ENCODE results near the gene DSEL. TPM values are rescaled to one million over a fixed set of nuclear protein-coding genes. Genes with fewer than 3 reads are reported as not detected.
A peak's percentile ranks its signal among the peaks of the same experiment; 100 is the strongest.

DSEL gene
- total RNA-seq, result 5.7 and 7.3 TPM in 2 replicates

- peak; percentile 96 to 97 for DNase-seq (ENCODE audit: low read depth in 2 of 2)
Measured at GRCh38 chr18:67516539-67517443, at the start of gene DSEL. DSEL (minus strand) TSS chr18:67516720; CDS start chr18:67514608, 2,112 bp downstream.

DNA sequence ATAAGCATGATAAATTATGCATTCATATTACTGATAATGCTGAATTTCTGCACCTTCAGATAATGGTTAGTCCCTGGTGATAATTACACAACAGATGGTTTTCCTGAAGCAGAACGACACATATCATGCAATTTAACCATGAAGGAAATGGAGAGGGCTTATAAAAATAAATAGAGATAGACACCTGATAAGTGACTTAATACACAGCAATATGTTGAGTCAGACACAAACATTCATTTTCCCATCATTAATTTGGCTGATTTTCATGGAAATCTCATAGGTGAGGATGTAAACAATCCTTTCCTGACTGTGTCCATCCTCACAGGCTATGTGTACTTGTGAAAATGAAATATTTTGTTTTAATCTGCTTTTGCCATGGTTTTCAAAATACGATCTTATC, 36.9 kb upstream of the DSEL start:
- DNase-seq (ENCODE audit: low read depth in 2 of 2), result peak; percentile 44 to 76

GRCh38 chr18:67550872-67551520, 34.5 kb upstream of the DSEL start:
- DNase-seq (ENCODE audit: low read depth in 2 of 2), result no peak

DNA sequence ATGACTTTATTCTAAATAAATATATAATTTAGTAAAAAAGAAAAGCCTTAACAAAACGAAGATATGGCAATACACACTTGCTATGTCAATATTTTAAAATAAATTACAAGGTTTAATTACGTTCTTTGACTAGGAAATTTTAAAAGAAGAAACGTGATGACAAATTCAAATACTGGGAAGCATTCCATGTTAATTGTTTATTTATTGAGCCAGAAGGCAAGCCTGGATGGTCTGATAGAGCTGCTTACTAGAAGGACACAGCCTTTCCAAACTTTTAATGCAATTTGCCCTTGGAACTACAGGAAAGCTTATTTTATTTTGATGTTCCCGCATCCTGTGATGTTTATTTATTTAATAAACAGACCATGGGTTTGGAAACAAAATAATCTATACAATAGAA, 33.4 kb upstream of the DSEL start:
- DNase-seq (ENCODE audit: low read depth in 2 of 2), result no peak

- DNase-seq (ENCODE audit: low read depth in 2 of 2), result no peak
Measured at GRCh38 chr18:67545681-67546080, 29.2 kb upstream of the DSEL start.

- DNase-seq (ENCODE audit: low read depth in 2 of 2), result no peak
Measured at GRCh38 chr18:67540559-67540958, 24.0 kb upstream of the DSEL start.

DNA sequence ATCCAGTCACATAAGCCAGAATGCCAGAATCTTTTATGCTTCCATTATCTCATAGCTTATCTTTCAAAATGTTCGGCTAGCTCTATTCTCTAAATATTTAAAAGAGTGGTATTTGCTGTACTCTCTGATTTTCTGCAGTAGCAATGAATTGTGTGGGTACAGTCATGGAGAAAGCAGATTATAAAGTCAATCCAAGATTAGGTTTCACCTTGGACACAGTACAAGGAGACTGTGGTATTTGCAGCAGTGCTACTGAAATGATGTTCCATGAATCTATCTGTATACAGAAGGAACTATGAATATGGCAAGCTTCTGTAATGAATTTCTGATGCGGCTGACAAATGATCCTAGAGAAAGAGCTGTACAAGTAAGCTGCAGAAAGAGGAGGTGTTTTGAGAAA, 15.4 kb upstream of the DSEL start:
- no peak for DNase-seq (ENCODE audit: low read depth in 2 of 2)

DNA sequence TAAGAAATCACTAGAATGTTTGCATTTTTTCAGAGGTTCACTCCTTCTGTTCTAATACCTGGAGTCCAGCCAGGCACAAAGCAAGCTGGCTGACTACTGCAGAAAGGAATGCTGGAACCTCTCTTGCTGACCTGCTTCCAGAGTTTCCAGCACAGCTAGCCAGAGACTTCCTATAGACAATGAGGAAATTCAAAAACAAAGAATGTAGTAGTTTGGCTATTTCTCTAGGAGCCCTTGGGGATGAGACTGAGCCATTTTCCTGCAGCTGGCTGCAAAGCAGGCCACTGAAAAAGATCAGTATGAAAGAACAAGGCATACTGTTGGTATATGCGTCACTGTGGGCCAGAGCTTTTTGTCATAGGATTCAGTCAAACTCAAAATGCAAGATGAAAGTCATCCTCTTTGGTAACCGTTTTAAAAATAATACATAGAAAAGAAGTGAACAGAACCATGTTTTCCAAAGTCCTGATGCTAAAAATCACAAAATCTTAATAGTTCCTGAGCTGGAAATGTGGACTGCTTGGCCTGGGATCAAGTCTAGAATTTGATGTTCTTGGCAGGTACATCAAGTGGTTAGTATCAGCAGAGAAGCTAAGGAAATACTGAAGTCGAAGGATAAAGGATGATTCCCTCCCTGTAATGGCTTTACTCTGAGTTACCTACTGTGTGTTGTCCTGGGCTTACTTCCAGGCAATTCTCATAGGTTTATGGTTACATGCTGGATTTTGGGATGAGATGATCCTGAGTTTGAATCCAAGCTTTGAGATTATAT, 9.0 kb upstream of the DSEL start:
- DNase-seq (ENCODE audit: low read depth in 2 of 2), result peak; percentile 86 to 89

DNA sequence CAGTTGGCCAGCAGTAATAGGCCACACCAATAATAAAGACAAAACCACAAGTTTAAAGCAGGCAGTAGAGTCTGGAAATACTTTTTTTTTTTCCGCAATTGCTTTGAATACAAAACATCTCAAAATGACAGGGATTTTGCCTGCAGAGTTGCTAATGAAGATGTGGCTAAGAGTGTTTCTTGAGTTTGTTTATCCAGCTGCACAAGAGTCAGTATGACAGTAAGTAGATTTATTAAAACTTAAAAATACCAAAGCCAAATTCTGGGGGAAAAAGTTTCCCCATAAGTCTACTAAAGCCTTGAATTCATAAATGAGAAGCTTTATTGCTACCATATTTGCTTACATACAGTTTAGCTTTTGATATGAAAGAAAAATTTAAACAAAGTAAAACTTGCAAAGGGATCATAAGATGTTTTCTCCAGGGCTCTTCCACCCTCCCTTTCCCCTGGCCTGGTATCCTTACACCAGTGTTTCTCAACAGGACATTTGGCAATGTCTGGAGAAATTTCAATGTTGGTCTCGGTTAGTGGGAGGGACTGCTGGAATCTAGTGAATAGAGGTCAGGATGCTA, 3.9 kb upstream of the DSEL start:
- no peak for DNase-seq (ENCODE audit: low read depth in 2 of 2)

DNA sequence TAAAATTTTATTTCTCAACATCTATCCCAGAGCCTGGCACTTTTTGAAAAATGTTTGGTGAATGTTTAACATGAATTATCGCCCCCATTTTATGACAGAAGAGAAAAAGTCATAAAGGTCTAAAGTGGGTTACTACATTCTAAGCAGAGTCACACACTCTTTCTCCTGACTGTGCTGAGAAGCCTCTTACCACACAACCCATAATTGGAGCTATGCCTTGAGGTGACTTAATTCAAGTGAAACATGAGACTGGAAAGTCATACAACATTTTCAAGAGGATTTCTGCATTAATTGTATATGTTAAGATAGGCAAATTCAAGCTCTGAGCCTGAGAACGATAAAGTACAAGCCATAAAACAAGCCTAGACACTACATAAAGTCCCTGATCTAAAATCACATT, 3.1 kb upstream of the DSEL start:
- no peak for DNase-seq (ENCODE audit: low read depth in 2 of 2)

DNA sequence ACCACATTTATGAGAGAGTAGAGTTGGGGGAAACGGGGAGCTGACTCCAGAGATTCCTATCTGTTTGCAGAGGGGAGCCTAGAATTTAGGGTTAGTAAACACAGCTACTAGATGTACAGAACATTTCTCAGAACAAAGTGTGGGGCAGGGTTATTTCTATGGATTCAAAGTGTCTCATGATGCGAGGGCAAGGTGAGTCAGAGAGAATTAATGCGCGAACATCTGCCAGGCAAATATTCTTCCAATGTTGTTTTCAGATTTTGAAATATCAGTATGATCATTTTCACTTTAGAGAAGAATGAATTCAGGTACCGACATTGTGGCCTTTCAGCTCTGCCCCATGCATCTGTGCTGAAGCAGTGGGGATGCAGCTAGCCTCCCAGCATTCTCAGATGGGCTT, 2.0 kb upstream of the DSEL start:
- DNase-seq (ENCODE audit: low read depth in 2 of 2), result no peak

- peak in 1 of 2 donors; percentile 10 for DNase-seq (ENCODE audit: low read depth in 2 of 2)
Measured at GRCh38 chr18:67517444-67517765, 885 bp upstream of the DSEL start.

- DNase-seq (ENCODE audit: low read depth in 2 of 2), result peak; percentile 87
Measured at GRCh38 chr18:67515942-67516538, 480 bp downstream of the DSEL start.

DNA sequence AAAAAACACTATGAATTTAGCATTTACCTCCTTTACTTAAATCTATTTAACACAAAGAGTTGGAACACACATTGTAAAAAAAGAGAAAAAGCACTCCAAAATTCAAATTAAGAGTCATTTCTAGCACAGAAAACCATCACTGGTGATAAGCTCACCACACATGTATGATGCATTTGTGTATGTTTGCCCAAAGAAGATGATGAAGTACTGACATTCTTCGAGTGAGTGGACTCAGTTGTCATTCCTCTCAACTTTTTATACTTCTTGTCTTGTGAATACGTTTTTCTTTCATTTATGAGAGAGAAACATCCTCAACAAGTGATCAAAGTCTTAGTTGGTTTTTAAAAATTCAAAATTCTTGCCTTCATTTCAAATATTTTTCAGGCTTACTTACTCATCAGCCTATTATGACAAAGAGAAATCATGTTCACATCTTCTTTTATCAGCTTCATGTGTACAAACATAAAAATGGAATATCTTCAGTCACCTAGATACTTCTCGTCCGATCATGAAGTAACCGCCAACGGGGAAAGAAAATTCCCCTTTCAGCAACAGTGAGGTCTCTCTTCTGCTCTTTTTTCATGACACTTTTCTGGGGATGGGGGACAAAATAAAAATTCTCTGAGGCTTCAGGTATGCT, 1.5 kb downstream of the DSEL start:
- DNase-seq (ENCODE audit: low read depth in 2 of 2), result no peak

GRCh38 chr18:67514465-67514864, 2.1 kb downstream of the DSEL start:
- no peak for DNase-seq (ENCODE audit: low read depth in 2 of 2)

DNA sequence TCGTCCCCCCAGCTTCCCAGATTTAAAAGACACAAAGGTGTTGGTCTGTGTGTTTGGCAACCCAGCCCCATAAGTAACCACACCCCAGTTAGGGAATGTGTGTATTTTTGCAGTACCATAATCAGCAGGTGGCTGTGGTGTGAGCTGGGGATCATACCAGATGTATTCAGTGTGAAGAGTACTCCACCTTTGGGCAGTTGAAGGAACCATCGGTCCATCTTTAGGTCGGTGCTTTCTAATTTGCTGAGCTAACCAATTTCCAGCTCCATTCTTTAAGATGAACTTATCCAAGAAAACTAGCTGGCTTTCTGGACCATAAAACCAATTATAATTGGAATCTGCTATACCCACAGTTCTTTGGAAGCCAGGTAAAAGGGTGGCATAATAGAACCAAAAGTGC, 3.2 kb downstream of the DSEL start:
- peak; percentile 13 to 39 for DNase-seq (ENCODE audit: low read depth in 2 of 2)

GRCh38 chr18:67511840-67512239, 4.7 kb downstream of the DSEL start:
- no peak for DNase-seq (ENCODE audit: low read depth in 2 of 2)

DNA sequence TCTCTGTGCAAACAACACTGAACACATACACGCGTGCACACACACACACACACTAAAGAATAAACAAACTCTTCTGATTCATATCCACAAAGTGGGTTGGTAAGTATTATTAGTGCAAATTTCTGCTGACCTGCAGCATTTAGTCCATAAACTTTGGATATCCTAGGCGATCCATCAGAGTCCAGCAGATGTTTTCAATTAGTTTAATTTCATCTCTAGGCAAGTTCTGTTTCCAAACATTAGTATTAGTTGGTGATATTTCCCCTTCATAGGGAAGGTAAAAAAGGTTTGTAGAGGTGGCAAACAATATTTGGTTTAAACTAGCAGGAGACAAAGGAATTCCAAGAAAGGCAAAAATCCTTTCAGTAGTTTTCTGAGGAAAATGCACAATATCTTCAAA, 5.7 kb downstream of the DSEL start:
- no peak for DNase-seq (ENCODE audit: low read depth in 2 of 2)

GRCh38 chr18:67509741-67510391, 6.7 kb downstream of the DSEL start:
- DNase-seq (ENCODE audit: low read depth in 2 of 2), result peak in 1 of 2 donors; percentile 27

GRCh38 chr18:67508146-67508545, 8.4 kb downstream of the DSEL start:
- no peak for DNase-seq (ENCODE audit: low read depth in 2 of 2)

- no peak for DNase-seq (ENCODE audit: low read depth in 2 of 2)
Measured at GRCh38 chr18:67504739-67505138, 11.8 kb downstream of the DSEL start.
